Neuronal stem cell (in vitro differentiated cells): ENCODE results near the gene TFAM.
A peak's percentile ranks its signal among the peaks of the same experiment; 100 is the strongest.

Experiments used
- DNase-seq: peaks from one replicate; pipeline ENCODE4 v3.0.0-alpha.2; 2013; ENCODE audit warnings: low spot score
- H2AFZ ChIP-seq: one replicate; pipeline ENCODE4 v1.6.1; 2013; ENCODE audit warnings: mild to moderate bottlenecking, low read length, inconsistent platforms
- H2AK5ac ChIP-seq: 2 replicates; pipeline ENCODE4 v1.6.1; 2013; ENCODE audit warnings: low read depth, mild to moderate bottlenecking, inconsistent platforms, low read length, moderate library complexity, mixed read lengths
- H2BK120ac ChIP-seq: 2 replicates; pipeline ENCODE4 v1.6.1; 2013; ENCODE audit warnings: low read depth, mild to moderate bottlenecking, inconsistent platforms, low read length, moderate library complexity, mixed read lengths
- H2BK12ac ChIP-seq: one replicate; pipeline ENCODE4 v1.6.1; 2013; ENCODE audit warnings: low read length, inconsistent platforms
- H2BK15ac ChIP-seq: 2 replicates; pipeline ENCODE4 v1.6.1; 2013; ENCODE audit warnings: mild to moderate bottlenecking, low read length, inconsistent platforms, mixed read lengths
- H2BK5ac ChIP-seq: one replicate; pipeline ENCODE4 v1.6.1; 2013; ENCODE audit warnings: inconsistent platforms, mild to moderate bottlenecking, low read length, moderate library complexity
- H3K14ac ChIP-seq: one replicate; pipeline ENCODE4 v1.6.1; 2013; ENCODE audit warnings: low read length, inconsistent platforms
- H3K18ac ChIP-seq: 2 replicates; pipeline ENCODE4 v1.6.1; 2013; ENCODE audit warnings: low read length, inconsistent platforms
- H3K23ac ChIP-seq: 2 replicates; pipeline ENCODE4 v1.6.1; 2013; ENCODE audit warnings: low read depth, mild to moderate bottlenecking, mixed read lengths, low read length, inconsistent platforms; ENCODE audit not compliant: poor library complexity
- H3K27ac ChIP-seq: replicated peaks from 3 replicates; pipeline ENCODE4 v1.5.1; 2013; ENCODE audit warnings: low read length, inconsistent platforms
- H3K27me3 ChIP-seq, 3 experiments: 2 replicates each; pipeline ENCODE4 v1.6.1; 2013; ENCODE audit warnings: low read length in 3 of 3, mild to moderate bottlenecking in 2 of 3, inconsistent platforms in 1 of 3, low read depth in 1 of 3, mixed read lengths in 1 of 3, moderate library complexity in 1 of 3; ENCODE audit not compliant: control insufficient read depth in 3 of 3, insufficient read depth in 3 of 3
- H3K36me3 ChIP-seq, 2 donors: replicated peaks in 1 of 2; 2 replicates each; pipeline ENCODE4 v1.6.1; 2013; ENCODE audit warnings: low read length in 2 of 2; ENCODE audit not compliant: control insufficient read depth in 2 of 2, insufficient read depth in 2 of 2
- H3K4ac ChIP-seq: 2 replicates; pipeline ENCODE4 v1.6.1; 2013; ENCODE audit warnings: inconsistent platforms, mild to moderate bottlenecking, low read length, moderate library complexity
- H3K4me1 ChIP-seq, 2 donors: 1 replicate in 1 of 2; 2 replicates in 1 of 2; pipeline ENCODE4 v1.6.1; 2013; ENCODE audit warnings: low read length in 2 of 2, low read depth in 1 of 2; ENCODE audit not compliant: control insufficient read depth in 2 of 2, insufficient read depth in 1 of 2
- H3K4me2 ChIP-seq: one replicate; pipeline ENCODE4 v1.6.1; 2013; ENCODE audit warnings: mild to moderate bottlenecking, low read length, inconsistent platforms; ENCODE audit not compliant: insufficient read depth, poor library complexity, severe bottlenecking
- H3K4me3 ChIP-seq, 2 donors: 2 replicates each; pipeline ENCODE4 v1.5.1; 2013; ENCODE audit warnings: low read length in 2 of 2, mild to moderate bottlenecking in 2 of 2, inconsistent platforms in 1 of 2, moderate library complexity in 1 of 2
- H3K79me1 ChIP-seq: one replicate; pipeline ENCODE4 v1.6.1; 2013; ENCODE audit warnings: low read depth, mild to moderate bottlenecking, inconsistent platforms, low read length, moderate library complexity
- H3K9ac ChIP-seq: one replicate; pipeline ENCODE4 v1.6.1; 2013; ENCODE audit warnings: mild to moderate bottlenecking, low read depth, low read length, inconsistent platforms; ENCODE audit not compliant: poor library complexity
- H3K9me3 ChIP-seq, 2 donors: replicated peaks in 1 of 2; 2 replicates each; pipeline versions ENCODE3 to v1.6.1; 2013; ENCODE audit warnings: low read length in 2 of 2, mild to moderate bottlenecking in 2 of 2, inconsistent platforms in 1 of 2, low read depth in 1 of 2, mixed read lengths in 1 of 2, moderate library complexity in 1 of 2; ENCODE audit not compliant: control insufficient read depth in 2 of 2, insufficient read depth in 1 of 2
- H4K8ac ChIP-seq: one replicate; pipeline ENCODE4 v1.6.1; 2013; ENCODE audit warnings: low read depth, mild to moderate bottlenecking, inconsistent platforms, low read length, moderate library complexity
- H4K91ac ChIP-seq: one replicate; pipeline ENCODE4 v1.6.1; 2013; ENCODE audit warnings: low read length, low read depth, mild to moderate bottlenecking, inconsistent platforms; ENCODE audit not compliant: poor library complexity
- WGBS, 2 donors: extraction: QIAGEN DNeasy Blood & Tissue Kit; methylation state at CpG; one replicate each; pipeline ENCODE4 v1.1.7; 2013; ENCODE audit warnings: missing lambda C conversion rate in 2 of 2, mixed read lengths in 1 of 2; ENCODE audit not compliant: insufficient read length in 2 of 2, insufficient replicate concordance in 1 of 2; ENCODE audit errors: extremely low coverage in 2 of 2; 5-methylcytosine and 5-hydroxymethylcytosine counted together

Gene TFAM

GRCh38 chr10:58396057-58396456, 10.8 kb downstream of the TFAM start:
- H2AK5ac ChIP-seq: no peak overlapping the region
- H3K18ac ChIP-seq: no peak overlapping the region
- H2AFZ ChIP-seq: no peak overlapping the region
- no peak overlapping the region for H2BK15ac ChIP-seq
- no peak overlapping the region for H2BK5ac ChIP-seq
- H2BK12ac ChIP-seq: no peak overlapping the region
- H3K27ac ChIP-seq: no peak overlapping the region
- H3K23ac ChIP-seq: no peak overlapping the region
- no peak overlapping the region for H3K14ac ChIP-seq
- H3K9me3 ChIP-seq: no peaks in the 10 kb centered on the region
- no peak overlapping the region for H4K91ac ChIP-seq
- no peak overlapping the region for H3K4me2 ChIP-seq
- no peaks in the 10 kb centered on the region for H3K27me3 ChIP-seq
- no peak overlapping the region for H3K4ac ChIP-seq
- H2BK120ac ChIP-seq: no peak overlapping the region
- H3K4me1 ChIP-seq: no peaks in the 10 kb centered on the region
- no peak overlapping the region for H3K4me3 ChIP-seq
- H4K8ac ChIP-seq: no peak overlapping the region
- DNase-seq: no peak
- H3K9ac ChIP-seq: no peak overlapping the region
- peaks cover 11 to 88% of the 10 kb centered on the region in 2 donors for H3K36me3 ChIP-seq
- no peaks in the 10 kb centered on the region for H3K79me1 ChIP-seq

- Histone ChIP-seq H3K23ac (no peak overlapping the region), H2AK5ac (no peak overlapping the region), H3K18ac (no peak overlapping the region), H3K14ac (no peak overlapping the region), H3K4me2 (no peak overlapping the region), H4K8ac (peak overlapping the region; percentile 17), H2BK15ac (no peak overlapping the region), H3K9ac (no peak overlapping the region), H3K27me3 (no peaks in the 10 kb centered on the region), H3K9me3 (no peaks in the 10 kb centered on the region), H3K79me1 (no peaks in the 10 kb centered on the region), H3K36me3 (peaks cover 8 to 71% of the 10 kb centered on the region in 2 donors), H3K4ac (no peak overlapping the region), H3K27ac (no peak overlapping the region), H2BK12ac (no peak overlapping the region), H3K4me3 (no peak overlapping the region), H2BK120ac (no peak overlapping the region), H2BK5ac (no peak overlapping the region), H4K91ac (no peak overlapping the region), H2AFZ (no peak overlapping the region), H3K4me1 (no peaks in the 10 kb centered on the region)
- WGBS, 2 donors: no CpG with 5 or more reads among the region's 3 CpGs
- DNase-seq: no peak
Observed at GRCh38 chr10:58397830-58398229, 12.6 kb downstream of the TFAM start.

- Histone ChIP-seq H2AFZ (no peak overlapping the region), H3K27ac (no peak overlapping the region), H3K23ac (no peak overlapping the region), H3K4me2 (no peak overlapping the region), H2BK120ac (no peak overlapping the region), H3K27me3 (no peaks in the 10 kb centered on the region), H3K9me3 (no peaks in the 10 kb centered on the region), H4K91ac (no peak overlapping the region), H3K9ac (no peak overlapping the region), H3K79me1 (no peaks in the 10 kb centered on the region), H3K36me3 (peaks cover 7 to 56% of the 10 kb centered on the region in 2 donors), H3K4me1 (no peaks in the 10 kb centered on the region), H3K18ac (no peak overlapping the region), H3K14ac (no peak overlapping the region), H2BK15ac (no peak overlapping the region), H2BK12ac (no peak overlapping the region), H3K4ac (no peak overlapping the region), H2AK5ac (no peak overlapping the region), H2BK5ac (no peak overlapping the region), H4K8ac (no peak overlapping the region), H3K4me3 (no peak overlapping the region)
- DNase-seq: no peak
- WGBS, 2 donors: no CpG with 5 or more reads among the region's 4 CpGs
Observed at GRCh38 chr10:58399410-58399809, 14.2 kb downstream of the TFAM start.

GRCh38 chr10:58400609-58401008, 15.4 kb downstream of the TFAM start:
- Histone ChIP-seq H3K23ac (no peak overlapping the region), H3K4me2 (no peak overlapping the region), H3K18ac (no peak overlapping the region), H2AFZ (no peak overlapping the region), H3K4ac (no peak overlapping the region), H3K27ac (no peak overlapping the region), H3K9ac (no peak overlapping the region), H3K27me3 (no peaks in the 10 kb centered on the region), H2BK15ac (no peak overlapping the region), H3K4me3 (no peak overlapping the region), H4K8ac (no peak overlapping the region), H3K9me3 (no peaks in the 10 kb centered on the region), H3K4me1 (no peaks in the 10 kb centered on the region), H3K14ac (no peak overlapping the region), H3K79me1 (no peaks in the 10 kb centered on the region), H2BK5ac (no peak overlapping the region), H4K91ac (no peak overlapping the region), H2AK5ac (no peak overlapping the region), H3K36me3 (peaks cover 4 to 44% of the 10 kb centered on the region in 2 donors), H2BK120ac (no peak overlapping the region), H2BK12ac (no peak overlapping the region)
- no CpG with 5 or more reads among the region's 1 CpG for WGBS, 2 donors
- DNase-seq: no peak
